Adrenal gland (tissue), 5 donors: ENCODE measurements around the gene OLIG2.

ENCODE experiments used
- POLR2A ChIP-seq, 2 donors: fragments of 450-650 bp; IDR thresholded peaks; one replicate each; pipeline ENCODE4 v1.6.1; 2017; ENCODE audit warnings: antibody characterized with exemption in 2 of 2, mild to moderate bottlenecking in 2 of 2, moderate library complexity in 1 of 2
- TF ChIP-seq, protein P1 (sequence below), 6 experiments: fragments of 450-650 bp in 4 of 6; fragments of 200-600 bp in 2 of 6; sonication (generic) in 1 of 6; IDR thresholded peaks; 1 replicate in 5 of 6; 2 replicates in 1 of 6; pipeline versions ENCODE4 v1.5.1 to v1.8.0; 2016 to 2021; ENCODE audit warnings: antibody characterized with exemption in 6 of 6, mild to moderate bottlenecking in 2 of 6, moderate library complexity in 1 of 6
- donor health status: DM: no; HTN: no; CAD: no.

GRCh38 chr21:32994305-32994704 is 31.4 kb upstream of the OLIG2 start:
- TF ChIP-seq, protein P1, sequence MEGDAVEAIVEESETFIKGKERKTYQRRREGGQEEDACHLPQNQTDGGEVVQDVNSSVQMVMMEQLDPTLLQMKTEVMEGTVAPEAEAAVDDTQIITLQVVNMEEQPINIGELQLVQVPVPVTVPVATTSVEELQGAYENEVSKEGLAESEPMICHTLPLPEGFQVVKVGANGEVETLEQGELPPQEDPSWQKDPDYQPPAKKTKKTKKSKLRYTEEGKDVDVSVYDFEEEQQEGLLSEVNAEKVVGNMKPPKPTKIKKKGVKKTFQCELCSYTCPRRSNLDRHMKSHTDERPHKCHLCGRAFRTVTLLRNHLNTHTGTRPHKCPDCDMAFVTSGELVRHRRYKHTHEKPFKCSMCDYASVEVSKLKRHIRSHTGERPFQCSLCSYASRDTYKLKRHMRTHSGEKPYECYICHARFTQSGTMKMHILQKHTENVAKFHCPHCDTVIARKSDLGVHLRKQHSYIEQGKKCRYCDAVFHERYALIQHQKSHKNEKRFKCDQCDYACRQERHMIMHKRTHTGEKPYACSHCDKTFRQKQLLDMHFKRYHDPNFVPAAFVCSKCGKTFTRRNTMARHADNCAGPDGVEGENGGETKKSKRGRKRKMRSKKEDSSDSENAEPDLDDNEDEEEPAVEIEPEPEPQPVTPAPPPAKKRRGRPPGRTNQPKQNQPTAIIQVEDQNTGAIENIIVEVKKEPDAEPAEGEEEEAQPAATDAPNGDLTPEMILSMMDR (IDR thresholded peaks at IDR 0.05) = peak in 4 of 6 experiments; percentile 14 to 39 (median 37)
- no peak for TF ChIP-seq POLR2A (IDR thresholded peaks at IDR 0.05)
